DMS79 treated with DMSO at 0.1 percent for 48 hours (cell line): ENCODE measurements around the gene CACNA1C.

Experiments used
- DNase-seq: peaks from one replicate; lab custom pipeline; 2025; lab: John Stamatoyannopoulos, UW

The CACNA1C gene

DNA sequence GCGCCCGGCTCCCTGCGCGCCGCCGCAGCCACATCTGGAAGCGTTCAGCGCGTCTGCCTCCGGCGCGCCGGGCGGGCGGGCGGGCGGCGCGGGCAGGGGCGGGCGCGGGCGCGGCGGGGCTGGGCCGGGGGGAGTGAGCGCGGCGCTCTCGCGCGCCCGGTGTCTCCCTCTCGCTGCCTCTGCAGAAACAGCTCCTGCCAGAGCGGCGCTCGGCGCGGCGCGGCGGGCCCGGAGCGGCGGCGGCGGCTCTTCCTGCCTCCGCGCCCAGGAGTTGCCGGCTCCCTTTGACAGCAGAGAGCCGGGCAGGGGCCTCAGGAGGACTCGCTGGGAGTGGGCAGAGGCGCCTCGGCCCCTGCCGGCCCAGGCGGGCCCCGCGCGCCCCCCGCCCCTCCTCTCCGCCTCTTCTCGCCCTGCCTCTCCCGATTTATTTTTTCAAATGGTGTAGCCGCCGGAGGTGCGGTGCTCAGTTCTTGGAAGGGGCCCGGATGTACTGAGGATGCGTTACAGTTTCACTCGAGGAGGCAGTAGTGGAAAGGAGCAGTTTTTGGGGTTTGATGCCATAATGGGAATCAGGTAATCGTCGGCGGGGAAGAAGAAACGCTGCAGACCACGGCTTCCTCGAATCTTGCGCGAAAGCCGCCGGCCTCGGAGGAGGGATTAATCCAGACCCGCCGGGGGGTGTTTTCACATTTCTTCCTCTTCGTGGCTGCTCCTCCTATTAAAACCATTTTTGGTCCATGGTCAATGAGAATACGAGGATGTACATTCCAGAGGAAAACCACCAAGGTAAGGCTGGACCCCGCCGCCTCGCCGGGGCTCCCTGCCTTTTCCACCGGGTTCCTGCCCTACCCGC is at the start of gene CACNA1C:
CACNA1C (plus strand) TSS at position 162 of the 853 bp plus-strand sequence; CDS start at position 738, 576 bp downstream.
- peak; percentile 55 for DNase-seq

DNA sequence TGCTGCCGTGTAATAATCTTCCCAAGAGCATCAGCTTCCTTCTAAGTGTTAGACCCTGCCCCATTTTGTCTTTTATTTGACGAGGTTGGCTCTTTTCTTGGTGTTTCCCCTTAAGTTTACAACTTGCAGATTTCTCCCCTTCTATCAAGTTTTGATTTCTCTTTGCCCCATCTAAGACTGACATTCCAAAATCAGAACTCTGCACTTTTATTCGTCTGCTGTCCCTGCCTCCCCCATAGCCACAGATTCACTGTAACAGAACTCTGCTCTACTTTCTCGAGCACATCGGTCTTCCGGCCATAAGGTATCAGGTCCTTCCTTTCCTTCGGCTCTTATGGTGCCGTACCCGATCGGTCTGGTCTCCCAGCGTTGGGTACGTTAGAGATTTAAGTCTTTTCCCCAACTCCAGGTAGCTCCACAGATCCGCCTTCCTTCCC is 49.1 kb upstream of the CACNA1C start:
- DNase-seq = peak; percentile 73

GRCh38 chr12:2004113-2004929 is 48.5 kb upstream of the CACNA1C start, which contains the start of gene DCP1B:
Gene DCP1B (minus strand): TSS chr12:2004457. CDS start chr12:2004431, 26 bp downstream.
- peak; percentile 91 for DNase-seq

DNA sequence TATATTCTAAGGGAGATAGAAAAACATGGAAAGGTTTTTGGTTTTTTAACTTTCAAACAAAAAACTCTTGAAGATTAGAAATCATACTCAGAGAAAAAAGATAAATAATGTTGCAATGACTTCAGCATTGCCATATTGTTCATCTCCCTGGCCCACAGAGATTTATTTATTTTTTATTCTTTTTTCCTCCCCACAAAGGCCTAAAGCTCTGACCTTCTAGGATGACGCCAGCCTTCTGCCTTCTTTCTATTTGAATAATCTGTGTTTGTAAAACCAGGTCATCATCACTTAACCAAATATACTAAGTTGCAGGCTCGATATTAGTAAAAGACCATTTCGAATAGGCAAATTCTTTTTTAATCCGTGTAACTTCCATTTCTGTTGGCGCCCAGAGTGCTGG is 44.1 kb upstream of the CACNA1C start:
- DNase-seq = no peak

DNA sequence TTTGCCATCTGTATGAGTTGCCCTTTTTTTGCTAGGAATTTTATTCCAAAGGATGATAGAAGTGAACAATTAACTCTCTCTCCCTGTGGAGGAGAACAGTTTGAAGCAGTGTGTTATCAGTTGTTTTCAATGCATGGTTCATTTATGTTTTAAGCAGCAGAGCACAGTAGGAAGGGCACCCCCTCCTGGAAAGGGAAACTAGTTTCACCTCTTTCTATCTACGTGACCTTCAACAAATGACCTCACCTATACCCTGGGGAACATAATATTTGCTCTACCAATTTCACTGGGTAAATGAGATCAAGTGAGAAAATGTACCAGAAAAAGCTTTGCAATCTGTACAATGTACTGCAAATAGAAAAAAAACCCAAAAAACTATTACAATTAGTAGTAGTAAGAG is 43.2 kb upstream of the CACNA1C start:
- DNase-seq = no peak

GRCh38 chr12:2011643-2012607 is 40.9 kb upstream of the CACNA1C start:
- peak; percentile 24 for DNase-seq

DNA sequence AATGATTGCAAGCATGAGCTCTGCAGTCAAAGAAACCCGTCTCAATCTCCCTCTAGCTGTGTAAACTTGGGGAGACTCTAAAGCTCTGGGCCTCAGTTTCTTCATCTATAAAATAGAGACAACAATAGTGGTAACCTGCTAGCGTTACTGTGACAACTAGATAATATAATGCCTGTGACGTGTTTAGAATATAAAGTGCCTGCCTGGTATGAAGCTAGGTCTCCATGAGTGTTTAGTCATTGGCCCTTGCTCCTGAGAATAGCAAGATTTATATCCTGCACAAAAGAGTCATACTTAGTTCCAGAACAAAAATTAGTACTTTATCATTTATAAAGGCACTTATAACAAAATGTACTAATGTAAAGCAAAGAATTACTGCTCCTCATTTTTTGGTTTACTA is 39.7 kb upstream of the CACNA1C start:
- no peak for DNase-seq

GRCh38 chr12:2013527-2014223 is 39.1 kb upstream of the CACNA1C start:
- no peak for DNase-seq

DNA sequence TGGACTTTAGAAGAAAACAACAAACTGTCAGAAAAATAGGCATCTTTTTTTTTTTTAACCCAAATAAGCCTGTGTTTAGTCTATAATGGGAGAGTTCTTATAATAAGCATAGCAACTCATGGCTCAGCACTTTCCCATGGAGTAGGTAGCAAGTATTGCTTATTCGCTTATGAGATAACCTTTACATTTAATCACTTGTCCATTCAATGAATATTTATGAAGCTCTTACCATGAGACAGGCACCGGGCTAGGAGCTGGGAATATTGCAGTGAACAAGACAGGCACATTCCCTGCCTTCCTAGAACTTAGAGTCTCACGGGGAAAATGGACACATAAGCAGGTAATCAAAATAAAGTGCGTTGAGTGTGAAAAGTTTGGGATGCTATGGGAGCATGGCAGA is 38.6 kb upstream of the CACNA1C start:
- DNase-seq = no peak

- no peak for DNase-seq
Measured at GRCh38 chr12:2016862-2017545, 35.8 kb upstream of the CACNA1C start.

- peak; percentile 31 for DNase-seq
Measured at GRCh38 chr12:2017546-2018337, 35.0 kb upstream of the CACNA1C start.

- DNase-seq = no peak
Measured at GRCh38 chr12:2018391-2018790, 34.4 kb upstream of the CACNA1C start.

- DNase-seq = no peak
Measured at GRCh38 chr12:2019126-2019525, 33.7 kb upstream of the CACNA1C start.

DNA sequence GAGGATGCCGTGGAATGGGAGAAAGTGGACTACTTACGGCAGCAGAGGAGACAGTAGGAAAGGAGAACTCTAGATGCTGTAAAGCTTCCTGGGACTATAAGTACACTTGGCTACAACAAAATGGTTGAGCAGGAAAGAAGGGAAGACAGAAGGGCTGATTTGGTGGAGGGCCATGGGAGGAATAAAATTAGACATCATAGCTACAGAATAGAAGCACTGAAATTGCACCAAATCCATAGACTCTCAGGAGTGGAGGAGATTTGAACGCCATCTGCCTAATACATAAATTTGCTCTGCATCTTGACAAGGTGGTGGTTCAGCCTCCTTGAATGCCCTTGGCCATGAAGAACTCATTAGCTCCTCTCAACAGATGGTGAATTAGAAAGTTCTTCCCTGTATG is 32.3 kb upstream of the CACNA1C start:
- no peak for DNase-seq

GRCh38 chr12:2023365-2023764 is 29.4 kb upstream of the CACNA1C start:
- peak; percentile 7 for DNase-seq

DNA sequence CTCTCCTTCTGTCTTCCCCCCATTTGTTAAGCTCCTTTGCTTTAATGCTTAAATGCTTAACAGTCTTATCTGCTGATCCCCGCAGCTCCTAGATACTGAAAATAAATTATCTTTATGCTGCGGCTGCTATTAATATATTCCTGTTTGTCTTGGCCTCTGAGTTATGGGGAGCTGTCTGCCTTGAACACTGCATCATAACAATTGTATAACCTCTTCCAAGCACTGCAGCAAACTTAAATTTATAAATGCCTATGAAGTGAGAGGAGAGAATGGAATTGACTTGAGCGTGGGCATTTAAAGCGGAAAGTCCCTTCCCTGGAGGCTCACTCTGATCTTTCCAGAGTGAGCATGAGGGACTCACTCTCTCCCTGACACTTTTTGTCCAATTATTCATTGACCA is 25.4 kb upstream of the CACNA1C start:
- no peak for DNase-seq

GRCh38 chr12:2029851-2030250 is 22.9 kb upstream of the CACNA1C start:
- no peak for DNase-seq

DNA sequence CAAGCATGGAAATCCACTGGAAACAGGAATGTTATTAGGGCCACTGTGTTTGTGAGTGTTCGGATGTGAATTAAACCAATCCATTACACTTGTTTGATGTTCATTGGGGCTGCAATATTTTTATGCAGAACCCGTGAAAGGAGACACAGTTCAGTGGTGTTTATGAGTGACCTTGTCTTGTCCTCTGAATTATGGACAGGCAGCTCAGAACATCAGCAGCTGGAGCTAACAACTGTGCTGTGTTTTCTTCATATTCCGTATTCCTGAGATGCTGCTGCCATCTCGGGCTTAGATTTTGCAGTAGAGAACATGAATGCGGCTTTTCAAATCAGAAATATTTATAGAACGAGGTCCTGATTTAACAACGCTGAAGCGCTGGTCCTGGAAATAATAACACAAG is 20.3 kb upstream of the CACNA1C start:
- DNase-seq = no peak

GRCh38 chr12:2034633-2035430 is 18.0 kb upstream of the CACNA1C start:
- DNase-seq = peak; percentile 41
